Measurements from ENCODE around the gene SLC13A2.

GRCh38 chr17:28541439-28541838 lies 68.0 kb downstream of the SLC13A2 start:
- TF ChIP-seq, protein P1, sequence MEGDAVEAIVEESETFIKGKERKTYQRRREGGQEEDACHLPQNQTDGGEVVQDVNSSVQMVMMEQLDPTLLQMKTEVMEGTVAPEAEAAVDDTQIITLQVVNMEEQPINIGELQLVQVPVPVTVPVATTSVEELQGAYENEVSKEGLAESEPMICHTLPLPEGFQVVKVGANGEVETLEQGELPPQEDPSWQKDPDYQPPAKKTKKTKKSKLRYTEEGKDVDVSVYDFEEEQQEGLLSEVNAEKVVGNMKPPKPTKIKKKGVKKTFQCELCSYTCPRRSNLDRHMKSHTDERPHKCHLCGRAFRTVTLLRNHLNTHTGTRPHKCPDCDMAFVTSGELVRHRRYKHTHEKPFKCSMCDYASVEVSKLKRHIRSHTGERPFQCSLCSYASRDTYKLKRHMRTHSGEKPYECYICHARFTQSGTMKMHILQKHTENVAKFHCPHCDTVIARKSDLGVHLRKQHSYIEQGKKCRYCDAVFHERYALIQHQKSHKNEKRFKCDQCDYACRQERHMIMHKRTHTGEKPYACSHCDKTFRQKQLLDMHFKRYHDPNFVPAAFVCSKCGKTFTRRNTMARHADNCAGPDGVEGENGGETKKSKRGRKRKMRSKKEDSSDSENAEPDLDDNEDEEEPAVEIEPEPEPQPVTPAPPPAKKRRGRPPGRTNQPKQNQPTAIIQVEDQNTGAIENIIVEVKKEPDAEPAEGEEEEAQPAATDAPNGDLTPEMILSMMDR (IDR thresholded peaks at IDR 0.05): no peak
- no peak for TF ChIP-seq POLR2AphosphoS5 (IDR thresholded peaks at IDR 0.05)
- no peak for TF ChIP-seq POLR2A (IDR thresholded peaks at IDR 0.05)

Data from gastroesophageal sphincter (tissue), 3 donors.